PC-9 (cell line): Measurements from ENCODE around the gene FOXK1. TPM values are rescaled to one million over a fixed set of nuclear protein-coding genes. Genes with fewer than 3 reads are reported as not detected.

ENCODE experiments used
- BruUV-seq: library from RNA; stranded (reverse); fragments of 400-500 nt; replicated peaks from 2 replicates; lab custom pipeline; 2021; lab: Mats Ljungman, UMichigan
- CTCF ChIA-PET: fragments of 300-600 bp; sonication (Branson Sonifier 250); formaldehyde crosslinking; loops from one replicate; lab custom pipeline; 2022; ENCODE audit warnings: antibody characterized with exemption; lab: Charles Lee
- POLR2A ChIA-PET: fragments of 300-600 bp; sonication (Branson Sonifier 250); formaldehyde crosslinking; loops from one replicate; lab custom pipeline; 2022; ENCODE audit warnings: antibody characterized with exemption; ENCODE audit not compliant: unreplicated experiment; lab: Charles Lee
- DNase-seq, 2 experiments: peaks; one replicate each; pipeline versions ENCODE4 v3.0.0 to v3.0.0-alpha.2; 2015 to 2022; ENCODE audit warnings: mixed read lengths in 1 of 2
- H2AFZ ChIP-seq: fragments of 200-600 bp; sonication (generic); 2 replicates; pipeline ENCODE4 v1.8.1; 2017; ENCODE audit warnings: antibody characterized with exemption
- H3F3A ChIP-seq: fragments of 200-600 bp; sonication (generic); 2 replicates; pipeline ENCODE4 v1.8.1; 2017; ENCODE audit warnings: antibody characterized with exemption, mild to moderate bottlenecking, low read depth; ENCODE audit not compliant: insufficient read depth
- H3K27ac ChIP-seq: fragments of 200-600 bp; sonication (generic); 2 replicates; pipeline ENCODE4 v1.6.1; 2016; ENCODE audit warnings: mixed run types
- H3K27me3 ChIP-seq: fragments of 200-600 bp; sonication (generic); 2 replicates; pipeline ENCODE4 v1.6.1; 2016; ENCODE audit warnings: low read depth, mixed run types; ENCODE audit not compliant: insufficient read depth
- H3K36me3 ChIP-seq: fragments of 200-600 bp; sonication (generic); 2 replicates; pipeline ENCODE4 v1.6.1; 2016; ENCODE audit warnings: low read depth, mixed run types
- H3K4me1 ChIP-seq: fragments of 200-600 bp; sonication (generic); replicated peaks from 2 replicates; pipeline ENCODE4 v1.6.1; 2016; ENCODE audit warnings: mixed run types; ENCODE audit not compliant: insufficient read depth
- H3K4me2 ChIP-seq: fragments of 200-600 bp; sonication (generic); 2 replicates; pipeline ENCODE4 v1.6.1; 2017; ENCODE audit warnings: mixed run types
- H3K4me3 ChIP-seq: fragments of 200-600 bp; sonication (generic); 2 replicates; pipeline ENCODE4 v1.6.1; 2016; ENCODE audit warnings: mixed run types
- H3K79me2 ChIP-seq: fragments of 200-600 bp; sonication (generic); 2 replicates; pipeline ENCODE4 v1.6.1; 2017; ENCODE audit warnings: low read depth, mixed run types
- H3K9me2 ChIP-seq: fragments of 200-600 bp; sonication (generic); 2 replicates; pipeline ENCODE4 v1.8.1; 2017; ENCODE audit warnings: mild to moderate bottlenecking; ENCODE audit not compliant: insufficient read depth
- H3K9me3 ChIP-seq: fragments of 200-600 bp; sonication (generic); 2 replicates; pipeline ENCODE4 v1.8.1; 2016; ENCODE audit warnings: low read depth; ENCODE audit not compliant: insufficient read depth
- H4K20me1 ChIP-seq: fragments of 200-600 bp; sonication (generic); 2 replicates; pipeline ENCODE4 v1.8.1; 2017; ENCODE audit not compliant: insufficient read depth
- EZH2 ChIP-seq: fragments of 200-600 bp; sonication (generic); IDR thresholded peaks from 2 replicates; pipeline ENCODE4 v1.8.0; 2017; ENCODE audit warnings: antibody characterized with exemption, low read depth
- intact Hi-C: fragments of 100-400 bp; cut with micrococcal nuclease; formaldehyde crosslinking; loops from one replicate; pipeline ENCODE4 v1.10.0; 2022; ENCODE audit not compliant: unreplicated experiment
- total RNA-seq: library from RNA; stranded (reverse); gene quantifications from 2 replicates; pipeline ENCODE4 v1.2.3, GENCODE V29; 2021
- TF ChIP-seq, protein P1 (sequence below): fragments of 200-600 bp; sonication (generic); conservative IDR thresholded peaks from 2 replicates; pipeline ENCODE4 v1.6.1; 2017; ENCODE audit warnings: mixed run types, antibody characterized with exemption, mild to moderate bottlenecking, moderate library complexity

The FOXK1 gene
- total RNA-seq, 1 experiment from 2014 or later, result 68.1 TPM

DNA sequence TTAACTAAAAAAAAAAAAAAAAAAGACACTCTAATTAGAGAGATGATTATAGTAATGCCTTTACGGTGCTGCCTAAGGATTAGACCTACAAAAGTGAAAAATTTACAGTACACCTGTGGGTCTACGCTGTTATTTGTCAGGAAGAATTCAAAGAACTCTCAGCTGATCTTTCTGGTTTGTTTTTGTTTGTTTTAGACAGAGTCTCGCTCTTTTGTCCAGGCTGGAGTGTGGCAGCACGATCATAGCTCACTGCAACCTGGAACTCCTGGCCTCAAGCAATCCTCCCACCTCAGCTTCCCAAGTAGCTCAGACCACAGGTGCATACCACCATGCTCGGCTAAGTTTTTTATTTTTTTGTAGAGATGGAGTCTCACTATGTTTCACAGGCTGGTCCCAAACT lies 28.3 kb upstream of the FOXK1 start:
- ChIA-PET POLR2A (no interaction called here), CTCF (no interaction called here)
- H3F3A ChIP-seq, result no peaks in the 10 kb centered on the region
- no peak overlapping the region for H2AFZ ChIP-seq
- no peak overlapping the region for H3K27ac ChIP-seq
- no peak overlapping the region for H3K4me3 ChIP-seq
- intact Hi-C loops, result no loop called here
- no peaks in the 10 kb centered on the region for H3K79me2 ChIP-seq
- TF ChIP-seq, protein P1, sequence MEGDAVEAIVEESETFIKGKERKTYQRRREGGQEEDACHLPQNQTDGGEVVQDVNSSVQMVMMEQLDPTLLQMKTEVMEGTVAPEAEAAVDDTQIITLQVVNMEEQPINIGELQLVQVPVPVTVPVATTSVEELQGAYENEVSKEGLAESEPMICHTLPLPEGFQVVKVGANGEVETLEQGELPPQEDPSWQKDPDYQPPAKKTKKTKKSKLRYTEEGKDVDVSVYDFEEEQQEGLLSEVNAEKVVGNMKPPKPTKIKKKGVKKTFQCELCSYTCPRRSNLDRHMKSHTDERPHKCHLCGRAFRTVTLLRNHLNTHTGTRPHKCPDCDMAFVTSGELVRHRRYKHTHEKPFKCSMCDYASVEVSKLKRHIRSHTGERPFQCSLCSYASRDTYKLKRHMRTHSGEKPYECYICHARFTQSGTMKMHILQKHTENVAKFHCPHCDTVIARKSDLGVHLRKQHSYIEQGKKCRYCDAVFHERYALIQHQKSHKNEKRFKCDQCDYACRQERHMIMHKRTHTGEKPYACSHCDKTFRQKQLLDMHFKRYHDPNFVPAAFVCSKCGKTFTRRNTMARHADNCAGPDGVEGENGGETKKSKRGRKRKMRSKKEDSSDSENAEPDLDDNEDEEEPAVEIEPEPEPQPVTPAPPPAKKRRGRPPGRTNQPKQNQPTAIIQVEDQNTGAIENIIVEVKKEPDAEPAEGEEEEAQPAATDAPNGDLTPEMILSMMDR, result no peak
- no peak overlapping the region for H3K4me2 ChIP-seq
- no TSS peak for BruUV-seq
- H3K4me1 ChIP-seq, result no peaks in the 10 kb centered on the region
- no peaks in the 10 kb centered on the region for H3K27me3 ChIP-seq
- no peaks in the 10 kb centered on the region for H3K36me3 ChIP-seq
- DNase-seq, result no peak
- H3K9me2 ChIP-seq, result no peaks in the 10 kb centered on the region
- H3K9me3 ChIP-seq, result peaks cover 5% of the 10 kb centered on the region; the same call in 1 of the 2 replicates
- no peaks in the 10 kb centered on the region for H4K20me1 ChIP-seq

DNA sequence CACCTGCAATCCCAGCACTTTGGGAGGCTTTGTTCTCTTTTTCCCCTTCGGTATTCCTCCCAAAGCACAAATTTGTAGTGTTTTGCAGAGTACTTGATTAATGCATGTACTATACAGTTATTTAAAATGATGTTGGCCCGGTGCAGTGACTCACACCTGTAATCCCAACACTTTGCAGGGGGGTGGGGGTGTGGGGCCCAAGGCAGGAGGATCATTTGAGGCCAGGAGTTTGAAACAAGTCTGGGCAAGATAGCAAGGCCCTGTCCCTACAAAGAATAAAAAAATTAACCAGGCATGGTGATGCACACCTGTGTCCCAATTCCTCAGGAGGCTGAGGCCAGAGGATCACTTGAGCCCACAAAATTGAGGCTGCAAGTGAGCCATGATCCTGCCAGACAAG lies 26.8 kb upstream of the FOXK1 start:
- intact Hi-C loops, result no loop called here
- H3K79me2 ChIP-seq, result no peaks in the 10 kb centered on the region
- no peaks in the 10 kb centered on the region for H3K9me2 ChIP-seq
- no peak overlapping the region for H3K27ac ChIP-seq
- H3F3A ChIP-seq, result no peaks in the 10 kb centered on the region
- no peaks in the 10 kb centered on the region for H4K20me1 ChIP-seq
- no TSS peak for BruUV-seq
- H3K4me3 ChIP-seq, result no peak overlapping the region
- TF ChIP-seq, protein P1, result no peak
- no peak for TF ChIP-seq EZH2
- no peak for DNase-seq
- H3K27me3 ChIP-seq, result peaks cover 4% of the 10 kb centered on the region; the same call in 1 of the 2 replicates
- H3K9me3 ChIP-seq, result peaks cover 14% of the 10 kb centered on the region; the same call in 1 of the 2 replicates
- H2AFZ ChIP-seq, result no peak overlapping the region
- no peak overlapping the region for H3K4me2 ChIP-seq
- H3K4me1 ChIP-seq, result no peaks in the 10 kb centered on the region
- ChIA-PET POLR2A (no interaction called here), CTCF (interaction anchor here (0.6 kb wide), 1 partner anchor 993 kb away, joined by 5 read pairs; no protein-coding TSS in a partner anchor)
- no peaks in the 10 kb centered on the region for H3K36me3 ChIP-seq

DNA sequence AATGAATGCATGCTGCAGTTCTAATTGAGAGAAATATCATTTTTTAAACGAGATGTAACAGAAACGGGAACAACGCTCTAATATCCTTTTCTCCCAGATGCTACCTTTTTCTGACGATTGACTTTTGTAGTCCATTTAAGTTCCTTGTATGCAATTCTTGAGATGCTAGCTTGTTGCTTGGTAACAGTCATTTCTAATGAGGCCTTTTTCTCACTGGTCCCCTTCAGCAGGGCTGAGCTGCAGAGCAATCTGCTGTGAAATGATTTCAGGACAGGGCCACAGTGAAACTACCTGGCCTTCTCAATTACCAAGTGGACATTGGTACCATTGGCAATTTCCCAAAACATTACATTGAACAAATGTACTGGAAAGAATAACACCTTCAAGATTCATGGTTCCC lies 26.2 kb upstream of the FOXK1 start:
- CTCF ChIA-PET, result no interaction called here
- Histone ChIP-seq H3K36me3 (no peaks in the 10 kb centered on the region), H4K20me1 (no peaks in the 10 kb centered on the region), H3K4me1 (no peaks in the 10 kb centered on the region), H3K4me3 (no peak overlapping the region), H3K9me2 (no peaks in the 10 kb centered on the region), H3K79me2 (no peaks in the 10 kb centered on the region), H2AFZ (no peak overlapping the region), H3K27me3 (peaks cover 6% of the 10 kb centered on the region; the same call in 1 of the 2 replicates), H3K4me2 (no peak overlapping the region), H3F3A (no peaks in the 10 kb centered on the region), H3K9me3 (peaks cover 14% of the 10 kb centered on the region; the same call in 1 of the 2 replicates), H3K27ac (no peak overlapping the region)
- no peak for TF ChIP-seq EZH2
- TF ChIP-seq, protein P1, result no peak
- BruUV-seq, result no TSS peak
- intact Hi-C loops, result no loop called here
- POLR2A ChIA-PET, result no interaction called here
- no peak for DNase-seq
